GM12874 (cell line): Measurements from ENCODE around the gene TTC27.

Source experiments
- TF ChIP-seq, protein P1 (sequence below): IDR thresholded peaks from 2 replicates; pipeline ENCODE4 v1.5.1; 2011; ENCODE audit warnings: low read depth, mild to moderate bottlenecking, control low read depth, low read length, moderate library complexity; ENCODE audit not compliant: insufficient read depth

The TTC27 gene

DNA sequence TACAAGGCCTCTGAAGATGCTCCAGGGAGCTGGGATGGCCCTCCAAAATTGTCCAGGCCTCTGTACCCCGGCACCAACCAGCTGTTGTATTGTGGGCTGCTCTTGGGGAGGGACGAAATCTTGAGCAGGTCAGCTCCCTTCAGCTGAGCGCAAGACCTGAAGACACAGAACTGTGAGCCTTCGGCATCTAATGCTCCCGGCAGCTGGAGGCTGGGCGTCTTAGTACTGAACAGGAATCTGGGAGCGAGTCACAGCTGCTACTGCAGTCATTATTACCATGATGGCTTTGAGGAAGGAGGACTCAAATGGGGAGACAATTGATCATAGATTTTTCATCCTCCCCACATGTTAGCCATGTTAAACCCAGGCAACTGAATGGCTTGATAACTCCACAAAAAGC lies 236.0 kb downstream of the TTC27 start:
- TF ChIP-seq, protein P1, sequence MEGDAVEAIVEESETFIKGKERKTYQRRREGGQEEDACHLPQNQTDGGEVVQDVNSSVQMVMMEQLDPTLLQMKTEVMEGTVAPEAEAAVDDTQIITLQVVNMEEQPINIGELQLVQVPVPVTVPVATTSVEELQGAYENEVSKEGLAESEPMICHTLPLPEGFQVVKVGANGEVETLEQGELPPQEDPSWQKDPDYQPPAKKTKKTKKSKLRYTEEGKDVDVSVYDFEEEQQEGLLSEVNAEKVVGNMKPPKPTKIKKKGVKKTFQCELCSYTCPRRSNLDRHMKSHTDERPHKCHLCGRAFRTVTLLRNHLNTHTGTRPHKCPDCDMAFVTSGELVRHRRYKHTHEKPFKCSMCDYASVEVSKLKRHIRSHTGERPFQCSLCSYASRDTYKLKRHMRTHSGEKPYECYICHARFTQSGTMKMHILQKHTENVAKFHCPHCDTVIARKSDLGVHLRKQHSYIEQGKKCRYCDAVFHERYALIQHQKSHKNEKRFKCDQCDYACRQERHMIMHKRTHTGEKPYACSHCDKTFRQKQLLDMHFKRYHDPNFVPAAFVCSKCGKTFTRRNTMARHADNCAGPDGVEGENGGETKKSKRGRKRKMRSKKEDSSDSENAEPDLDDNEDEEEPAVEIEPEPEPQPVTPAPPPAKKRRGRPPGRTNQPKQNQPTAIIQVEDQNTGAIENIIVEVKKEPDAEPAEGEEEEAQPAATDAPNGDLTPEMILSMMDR, result no peak

DNA sequence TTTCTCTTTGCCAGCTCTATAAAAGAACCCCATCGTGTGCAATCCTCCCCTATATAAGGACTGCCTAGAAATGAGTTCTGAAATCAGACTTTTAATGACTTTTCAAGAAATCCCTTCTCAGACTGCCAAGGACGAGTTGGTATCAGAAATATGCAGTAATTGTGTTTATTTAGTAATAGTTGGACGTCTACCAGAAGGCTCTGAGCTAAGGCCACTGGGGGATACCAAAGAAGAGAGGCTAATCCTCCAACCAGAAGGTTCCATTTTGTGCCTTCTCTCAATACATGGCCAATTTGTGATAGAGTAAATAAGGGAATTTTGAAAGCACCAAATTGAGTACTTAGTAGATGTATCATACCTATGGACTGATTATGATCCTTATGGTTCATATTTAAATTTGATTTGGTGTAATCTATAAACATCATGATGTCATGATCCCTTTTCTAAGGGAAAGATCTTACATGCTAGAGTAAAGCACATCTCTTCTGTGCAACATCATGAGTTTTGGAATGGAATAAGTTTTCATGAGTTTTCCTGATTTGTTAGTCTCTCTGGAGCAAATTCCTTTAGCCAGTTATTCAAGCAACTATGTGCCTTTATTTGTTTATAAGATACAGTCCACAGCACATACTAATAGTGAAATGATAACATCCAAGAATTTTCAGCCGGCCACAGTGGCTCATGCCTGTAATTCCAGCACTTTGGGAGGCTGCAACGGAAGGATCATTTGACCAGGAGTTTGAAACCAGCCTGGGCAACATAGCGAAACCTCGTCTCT lies 236.7 kb downstream of the TTC27 start:
- TF ChIP-seq, protein P1, result no peak

DNA sequence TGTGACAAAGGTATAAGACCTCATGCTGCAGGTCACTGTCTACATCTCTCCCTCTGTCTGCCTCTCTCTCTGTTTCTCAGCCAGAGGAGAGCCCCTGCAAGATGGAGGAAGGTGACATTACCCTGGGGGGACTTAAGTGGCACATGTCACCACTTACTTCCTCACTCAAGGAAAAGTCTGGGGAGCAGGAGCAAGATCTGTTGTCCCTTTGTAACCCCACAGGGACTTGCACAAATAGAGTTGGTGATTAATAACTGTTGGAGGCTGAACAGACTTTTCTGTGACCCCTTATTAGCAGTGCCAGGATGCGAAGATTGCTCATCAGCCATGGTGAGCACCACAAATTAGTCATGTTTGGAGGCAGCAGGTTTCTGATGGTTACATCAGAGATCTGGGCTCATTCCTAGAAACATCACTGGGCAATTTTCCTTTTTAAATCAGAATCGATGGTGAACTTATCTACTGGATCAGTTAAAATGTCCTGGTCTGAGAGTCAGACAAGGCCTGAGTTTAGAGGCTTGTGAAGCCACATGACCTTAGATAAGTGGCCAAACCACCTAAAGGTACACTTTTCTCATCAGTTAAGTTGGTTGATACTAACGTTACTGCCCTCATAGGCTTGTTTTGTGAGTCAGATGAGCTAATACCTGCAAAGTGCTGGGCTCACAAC lies 237.7 kb downstream of the TTC27 start:
- TF ChIP-seq, protein P1, result no peak
